Activated CD8-positive, alpha-beta T cell treated with anti-CD3 and anti-CD28 coated beads for 36 hours (primary cell): Measurements from ENCODE around the gene CPXM1. TPM values are rescaled to one million over a fixed set of nuclear protein-coding genes. Genes with fewer than 3 reads are reported as not detected.
A peak's percentile ranks its signal among the peaks of the same experiment; 100 is the strongest.
"Not testable (repeated sequence)": the region's sequence is repeated elsewhere in the genome, so short reads cannot be mapped to it uniquely, and the experiment has no call there.

Experiments
- ATAC-seq: fragments of 200-7000 bp; cut with Tn5 transposase; one replicate; pipeline ENCODE4 v1.10.0; 2021; ENCODE audit warnings: mild to moderate bottlenecking, moderate library complexity
- CTCF ChIA-PET: fragments of 350-600 bp; sonication (Branson Sonifier 250); formaldehyde crosslinking; loops from one replicate; lab custom pipeline; 2021; ENCODE audit warnings: antibody characterized with exemption; lab: Charles Lee
- POLR2A ChIA-PET: fragments of 350-600 bp; sonication (Branson Sonifier 250); formaldehyde crosslinking; loops from one replicate; lab custom pipeline; 2021; ENCODE audit warnings: antibody characterized with exemption; lab: Charles Lee
- DNase-seq: peaks from one replicate; pipeline ENCODE4 v3.0.0-alpha.2; 2020
- H3K27ac Mint-ChIP-seq: one replicate; pipeline ENCODE4 v1.8.0; 2021; ENCODE audit warnings: mild to moderate bottlenecking, mixed read lengths
- H3K27me3 Mint-ChIP-seq: one replicate; pipeline ENCODE4 v1.8.0; 2021; ENCODE audit warnings: mixed read lengths
- H3K36me3 Mint-ChIP-seq: one replicate; pipeline ENCODE4 v1.8.0; 2021; ENCODE audit warnings: low read depth, mixed read lengths
- H3K4me1 Mint-ChIP-seq: one replicate; pipeline ENCODE4 v1.8.0; 2021; ENCODE audit warnings: low read depth, mixed read lengths
- H3K4me3 Mint-ChIP-seq: one replicate; pipeline ENCODE4 v1.8.0; 2021; ENCODE audit warnings: mild to moderate bottlenecking, moderate library complexity, mixed read lengths
- H3K9me3 Mint-ChIP-seq: one replicate; pipeline ENCODE4 v1.8.0; 2021; ENCODE audit warnings: mixed read lengths
- CTCF ChIP-seq: fragments of 200-600 bp; IDR thresholded peaks from one replicate; pipeline ENCODE4 v1.8.0; 2022; ENCODE audit warnings: antibody characterized with exemption, mild to moderate bottlenecking
- intact Hi-C: fragments of 100-400 bp; cut with micrococcal nuclease; formaldehyde crosslinking; loops from one replicate; pipeline ENCODE4 v1.10.0; 2022
- total RNA-seq, 2 experiments: library from RNA; stranded (reverse); gene quantifications; one replicate each; pipeline ENCODE4 v1.2.3, GENCODE V29; 2021

CPXM1 gene
- total RNA-seq, 2 experiments from 2014 or later, result 2.0 to 2.9 TPM

GRCh38 chr20:2780948-2781347 lies 19.5 kb downstream of the CPXM1 start:
- intact Hi-C loops, result no loop called here
- CTCF ChIA-PET, result interaction anchor here (0.8 to 1.5 kb wide), 4 partner anchors 14 to 37 kb away, joined by 3 to 5 read pairs (median 4); no protein-coding TSS in a partner anchor
- H3K4me3 Mint-ChIP-seq, result no peak overlapping the region
- POLR2A ChIA-PET, result no interaction called here
- TF ChIP-seq CTCF, result no peak
- H3K4me1 Mint-ChIP-seq, result no peaks in the 10 kb centered on the region
- H3K9me3 Mint-ChIP-seq, result no peaks in the 10 kb centered on the region
- DNase-seq, result no peak
- H3K36me3 Mint-ChIP-seq, result no peaks in the 10 kb centered on the region
- peaks cover 15% of the 10 kb centered on the region for H3K27me3 Mint-ChIP-seq
- no peak for ATAC-seq
- H3K27ac Mint-ChIP-seq, result no peak overlapping the region

- no peak for ATAC-seq
- Mint-ChIP-seq H3K4me3 (no peak overlapping the region), H3K36me3 (no peaks in the 10 kb centered on the region)
Observed at GRCh38 chr20:2778602-2779321, 21.7 kb downstream of the CPXM1 start.

GRCh38 chr20:2775139-2775538 lies 25.3 kb downstream of the CPXM1 start:
- no peak overlapping the region for H3K27ac Mint-ChIP-seq
- ChIA-PET POLR2A (no interaction called here), CTCF (interaction anchor here (0.7 to 1.7 kb wide), 4 partner anchors 19 to 62 kb away, joined by 3 to 5 read pairs (median 4); no protein-coding TSS in a partner anchor)
- H3K27me3 Mint-ChIP-seq, result peaks cover 6% of the 10 kb centered on the region
- H3K36me3 Mint-ChIP-seq, result no peaks in the 10 kb centered on the region
- H3K4me3 Mint-ChIP-seq, result no peak overlapping the region
- intact Hi-C loops, result no loop called here
- DNase-seq, result no peak
- TF ChIP-seq CTCF, result no peak
- H3K4me1 Mint-ChIP-seq, result peaks cover 7% of the 10 kb centered on the region
- no peaks in the 10 kb centered on the region for H3K9me3 Mint-ChIP-seq
- no peak for ATAC-seq

More at GRCh38 chr20:2778602-2779321, 21.7 kb downstream of the CPXM1 start:
- DNase-seq, result no peak
- H3K9me3 Mint-ChIP-seq, result no peaks in the 10 kb centered on the region
- ChIA-PET POLR2A (no interaction called here), CTCF (no interaction called here)
- no peak for TF ChIP-seq CTCF
- intact Hi-C loops, result no loop called here
- H3K27ac Mint-ChIP-seq, result no peak overlapping the region
- peaks cover 13% of the 10 kb centered on the region for H3K27me3 Mint-ChIP-seq
- no peaks in the 10 kb centered on the region for H3K4me1 Mint-ChIP-seq

- Mint-ChIP-seq H3K4me3 (no peak overlapping the region), H3K4me1 (peaks cover 7% of the 10 kb centered on the region), H3K27ac (no peak overlapping the region), H3K9me3 (no peaks in the 10 kb centered on the region), H3K36me3 (no peaks in the 10 kb centered on the region), H3K27me3 (peaks cover 6% of the 10 kb centered on the region)
- POLR2A ChIA-PET, result no interaction called here
- no peak for TF ChIP-seq CTCF
- intact Hi-C loops, result no loop called here
- CTCF ChIA-PET, result interaction anchor here (1.1 to 1.7 kb wide), 3 partner anchors 14 to 61 kb away, joined by 3 to 4 read pairs (median 3); no protein-coding TSS in a partner anchor
- no peak for DNase-seq
- ATAC-seq, result no peak
Observed at GRCh38 chr20:2773812-2774211, 26.6 kb downstream of the CPXM1 start.

GRCh38 chr20:2771631-2772080 lies 28.8 kb downstream of the CPXM1 start:
- DNase-seq, result no peak
- H3K27me3 Mint-ChIP-seq, result peaks cover 8% of the 10 kb centered on the region
- H3K36me3 Mint-ChIP-seq, result no peaks in the 10 kb centered on the region
- peak; percentile 30 for ATAC-seq
- ChIA-PET POLR2A (no interaction called here), CTCF (interaction anchor here (0.9 to 1.3 kb wide), 2 partner anchors 29 to 30 kb away, joined by 3 read pairs; partner anchors contain the start of gene CPXM1)
- intact Hi-C loops, result no loop called here
- H3K4me3 Mint-ChIP-seq, result no peak overlapping the region
- no peaks in the 10 kb centered on the region for H3K9me3 Mint-ChIP-seq
- H3K27ac Mint-ChIP-seq, result no peak overlapping the region
- peaks cover 7% of the 10 kb centered on the region for H3K4me1 Mint-ChIP-seq
- TF ChIP-seq CTCF, result no peak

GRCh38 chr20:2770091-2770490 lies 30.3 kb downstream of the CPXM1 start:
- H3K27me3 Mint-ChIP-seq, ATAC-seq, CTCF ChIA-PET, H3K36me3 Mint-ChIP-seq, H3K4me3 Mint-ChIP-seq, DNase-seq, intact Hi-C loops, H3K9me3 Mint-ChIP-seq, POLR2A ChIA-PET, H3K4me1 Mint-ChIP-seq, H3K27ac Mint-ChIP-seq: not testable (repeated sequence)
